GM12878 (cell line): Measurements from ENCODE around the gene CCDC15.

ENCODE experiments used
- EZH2 ChIP-seq: IDR thresholded peaks from 2 replicates; pipeline ENCODE4 v1.6.1; 2012; ENCODE audit warnings: low read depth, mild to moderate bottlenecking, control low read depth, inconsistent platforms, low read length, borderline replicate concordance; ENCODE audit not compliant: control insufficient read depth
- KAT2A ChIP-seq: conservative IDR thresholded peaks from 2 replicates; pipeline ENCODE4 v1.6.1; 2011; ENCODE audit warnings: low read depth, low read length; ENCODE audit not compliant: control insufficient read depth
- MEF2A ChIP-seq: IDR thresholded peaks from 2 replicates; pipeline ENCODE4 v1.6.1; 2011; ENCODE audit warnings: low read depth, mild to moderate bottlenecking, low read length, moderate library complexity; ENCODE audit not compliant: insufficient read depth
- NRF1 ChIP-seq: conservative IDR thresholded peaks from 2 replicates; pipeline ENCODE4 v1.6.1; 2011; ENCODE audit warnings: mild to moderate bottlenecking, low read depth, low read length, improper control_type of control experiment
- POLR2AphosphoS2 ChIP-seq: IDR thresholded peaks from 2 replicates; pipeline ENCODE4 v1.6.1; 2011; ENCODE audit warnings: low read depth, mild to moderate bottlenecking, low read length, improper control_type of control experiment, moderate library complexity
- TF ChIP-seq, protein P1 (sequence below), 3 experiments: IDR thresholded peaks in 2 of 3; conservative IDR thresholded peaks in 1 of 3; 2 replicates each; pipeline ENCODE4 v1.5.1; 2011; ENCODE audit warnings: low read depth in 3 of 3, low read length in 3 of 3, mild to moderate bottlenecking in 3 of 3, control low read depth in 2 of 3, moderate library complexity in 2 of 3, inconsistent platforms in 1 of 3, mixed read lengths in 1 of 3; ENCODE audit not compliant: control insufficient read depth in 2 of 3, insufficient read depth in 1 of 3; ENCODE audit errors: extremely low read depth in 1 of 3

DNA sequence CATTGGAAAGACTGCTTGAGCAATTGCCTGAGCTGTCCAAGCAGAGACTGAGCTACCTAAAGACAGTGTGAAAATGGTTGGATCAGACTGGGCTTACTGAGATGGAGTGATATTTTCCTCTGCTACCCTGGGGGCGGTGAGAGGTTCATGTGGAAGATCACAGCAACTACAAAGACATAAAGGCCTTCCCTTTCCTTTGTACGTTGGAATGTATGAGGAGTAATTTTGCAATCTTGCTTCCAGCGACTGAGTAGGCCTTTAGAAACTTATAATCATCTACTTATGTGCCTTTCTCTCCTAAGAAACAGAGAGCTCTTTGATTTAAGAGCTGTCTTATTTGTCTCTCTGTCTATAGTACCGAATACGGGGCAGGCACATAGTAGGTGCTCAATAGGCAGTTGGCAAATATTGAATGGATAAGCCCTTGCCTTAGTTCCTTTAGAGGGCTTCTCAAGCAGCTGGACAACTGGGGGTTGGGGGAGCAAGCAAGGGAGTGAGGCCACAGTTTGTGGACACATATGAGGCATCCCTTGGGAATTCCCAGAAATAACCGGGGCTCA, 15.7 kb upstream of the CCDC15 start:
- no peak for TF ChIP-seq MEF2A
- no peak for TF ChIP-seq POLR2AphosphoS2
- no peak for TF ChIP-seq KAT2A
- no peak for TF ChIP-seq EZH2
- TF ChIP-seq, protein P1, sequence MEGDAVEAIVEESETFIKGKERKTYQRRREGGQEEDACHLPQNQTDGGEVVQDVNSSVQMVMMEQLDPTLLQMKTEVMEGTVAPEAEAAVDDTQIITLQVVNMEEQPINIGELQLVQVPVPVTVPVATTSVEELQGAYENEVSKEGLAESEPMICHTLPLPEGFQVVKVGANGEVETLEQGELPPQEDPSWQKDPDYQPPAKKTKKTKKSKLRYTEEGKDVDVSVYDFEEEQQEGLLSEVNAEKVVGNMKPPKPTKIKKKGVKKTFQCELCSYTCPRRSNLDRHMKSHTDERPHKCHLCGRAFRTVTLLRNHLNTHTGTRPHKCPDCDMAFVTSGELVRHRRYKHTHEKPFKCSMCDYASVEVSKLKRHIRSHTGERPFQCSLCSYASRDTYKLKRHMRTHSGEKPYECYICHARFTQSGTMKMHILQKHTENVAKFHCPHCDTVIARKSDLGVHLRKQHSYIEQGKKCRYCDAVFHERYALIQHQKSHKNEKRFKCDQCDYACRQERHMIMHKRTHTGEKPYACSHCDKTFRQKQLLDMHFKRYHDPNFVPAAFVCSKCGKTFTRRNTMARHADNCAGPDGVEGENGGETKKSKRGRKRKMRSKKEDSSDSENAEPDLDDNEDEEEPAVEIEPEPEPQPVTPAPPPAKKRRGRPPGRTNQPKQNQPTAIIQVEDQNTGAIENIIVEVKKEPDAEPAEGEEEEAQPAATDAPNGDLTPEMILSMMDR (IDR thresholded peaks at IDR 0.05 in 2 of 3, conservative IDR thresholded peaks at IDR 0.05 in 1 of 3; ENCODE audit: control insufficient read depth in 2 of 3, extremely low read depth in 1 of 3, insufficient read depth in 1 of 3, low read depth in 3 of 3, low read length in 3 of 3), result no peak
- TF ChIP-seq NRF1, result no peak
